NT2/D1 (cell line): ENCODE results near the gene LRRC75B.

ENCODE experiments used
- SUZ12 ChIP-seq: IDR thresholded peaks from 2 replicates; pipeline ENCODE4 v1.6.1; 2011; ENCODE audit not compliant: insufficient read length, insufficient read depth; ENCODE audit errors: extremely low read depth
- YY1 ChIP-seq: IDR thresholded peaks from 2 replicates; pipeline ENCODE4 v1.6.1; 2011; ENCODE audit not compliant: insufficient read length, insufficient read depth
- ZNF274 ChIP-seq: IDR thresholded peaks from 2 replicates; pipeline ENCODE4 v1.6.1; 2011; ENCODE audit warnings: mild to moderate bottlenecking, low read depth, low read length

DNA sequence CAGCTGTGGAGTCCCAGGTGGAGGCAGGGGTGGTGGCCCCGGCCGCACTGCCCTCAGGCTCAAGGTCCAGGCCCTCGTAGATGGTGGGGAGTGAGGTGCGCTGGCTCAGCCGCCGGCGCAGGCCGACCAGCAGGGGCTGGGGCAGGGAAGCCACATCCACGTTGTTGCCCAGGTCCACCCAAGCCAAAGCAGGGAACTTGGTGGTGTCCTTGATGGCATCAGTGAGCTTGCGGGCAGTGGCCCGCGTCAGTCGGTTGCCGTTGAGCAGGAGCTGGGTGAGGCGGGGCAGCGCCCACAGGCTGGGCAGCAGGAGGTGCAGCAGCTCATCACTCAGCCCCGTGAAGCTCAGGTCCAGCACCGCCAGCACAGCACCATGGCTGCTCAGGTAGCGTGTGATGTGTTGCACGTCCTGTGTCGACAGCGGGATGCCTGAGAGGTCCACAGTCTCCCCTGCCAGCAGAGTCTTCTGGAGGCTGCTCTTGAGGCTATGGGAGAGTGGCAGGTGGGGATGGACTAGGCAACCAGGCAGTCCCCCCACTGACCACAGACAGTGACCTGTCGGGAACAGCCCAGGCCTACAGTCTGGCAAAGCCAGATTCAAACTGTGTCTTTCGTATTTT lies 6.8 kb downstream of the LRRC75B start:
- no peak for TF ChIP-seq YY1
- TF ChIP-seq SUZ12 = no peak
- TF ChIP-seq ZNF274 = no peak
